Endothelial cell of umbilical vein (primary cell): ENCODE results near the gene DOCK6. TPM values are rescaled to one million over a fixed set of nuclear protein-coding genes. Genes with fewer than 3 reads are reported as not detected.

Experiments used
- BruUV-seq: library from RNA; stranded (reverse); fragments of 400-500 nt; replicated peaks from 2 replicates; lab custom pipeline; 2021; lab: Mats Ljungman, UMichigan
- CTCF ChIA-PET: fragments of 300-600, 350-600 bp; sonication (Branson Sonifier 250); formaldehyde crosslinking; loops from one replicate; lab custom pipeline; 2021; ENCODE audit warnings: antibody characterized with exemption, inconsistent platforms; lab: Charles Lee
- POLR2A ChIA-PET: fragments of 300-600, 350-600 bp; sonication (Branson Sonifier 250); formaldehyde crosslinking; loops from one replicate; lab custom pipeline; 2021; ENCODE audit warnings: antibody characterized with exemption, inconsistent platforms; lab: Charles Lee
- DNase-seq: peaks from one replicate; pipeline ENCODE4 v3.0.0-alpha.2; 2011; ENCODE audit warnings: low read depth, low spot score
- FAIRE-seq: peaks from 2 replicates; lab custom pipeline; 2011; peaks lifted over from hg19 to GRCh38; lab: Jason Lieb, UNC
- H2AFZ ChIP-seq: 2 replicates; pipeline ENCODE4 v1.6.0; 2012; ENCODE audit warnings: low read depth, low read length, control low read depth, inconsistent platforms
- H3K27ac ChIP-seq: 2 replicates; pipeline ENCODE4 v1.5.1; 2011; ENCODE audit warnings: low read depth, mild to moderate bottlenecking, control low read depth, low read length, moderate library complexity; ENCODE audit not compliant: insufficient read depth
- H3K27me3 ChIP-seq, 2 experiments: 2 replicates each; pipeline versions ENCODE4 v1.6.0 to v1.6.1; 2011; ENCODE audit warnings: low read length in 2 of 2, mixed read lengths in 1 of 2; ENCODE audit not compliant: control insufficient read depth in 2 of 2, insufficient read depth in 2 of 2
- H3K36me3 ChIP-seq, 2 experiments: 2 replicates in 1 of 2; 3 replicates in 1 of 2; pipeline ENCODE4 v1.5.1; 2011; ENCODE audit warnings: low read length in 2 of 2, mild to moderate bottlenecking in 1 of 2, moderate library complexity in 1 of 2; ENCODE audit not compliant: control insufficient read depth in 2 of 2, insufficient read depth in 2 of 2; ENCODE audit errors: extremely low read depth in 1 of 2
- H3K4me1 ChIP-seq: 3 replicates; pipeline ENCODE4 v1.5.1; 2011; ENCODE audit warnings: mild to moderate bottlenecking, low read length; ENCODE audit not compliant: control insufficient read depth, insufficient read depth; ENCODE audit errors: extremely low read depth
- H3K4me2 ChIP-seq: 2 replicates; pipeline ENCODE4 v1.6.1; 2011; ENCODE audit warnings: low read length, control low read depth, mixed read lengths; ENCODE audit not compliant: insufficient read depth
- H3K4me3 ChIP-seq, 3 experiments: fragments of 200-600 bp in 1 of 3; sonication (generic), shearing (Covaris generic) in 1 of 3; replicated peaks in 1 of 3; 2 replicates each; pipeline ENCODE4 v1.5.1; 2011 to 2016; ENCODE audit warnings: control low read depth in 3 of 3, low read length in 3 of 3, mild to moderate bottlenecking in 2 of 3, inconsistent platforms in 1 of 3, low read depth in 1 of 3, moderate library complexity in 1 of 3; ENCODE audit not compliant: insufficient read depth in 1 of 3
- H3K79me2 ChIP-seq: 2 replicates; pipeline ENCODE4 v1.6.0; 2012; ENCODE audit warnings: low read length, inconsistent platforms; ENCODE audit not compliant: control insufficient read depth, insufficient read depth
- H3K9ac ChIP-seq: replicated peaks from 2 replicates; pipeline ENCODE3; 2011; ENCODE audit warnings: low read length, control low read depth; ENCODE audit not compliant: insufficient read depth; ENCODE audit errors: extremely low read depth
- H3K9me1 ChIP-seq: replicated peaks from 3 replicates; pipeline ENCODE4 v1.6.0; 2011; ENCODE audit warnings: mild to moderate bottlenecking, low read length; ENCODE audit not compliant: control insufficient read depth, insufficient read depth; ENCODE audit errors: extremely low read depth
- H3K9me3 ChIP-seq: replicated peaks from 2 replicates; pipeline ENCODE4 v1.5.1; 2012; ENCODE audit warnings: low read length, inconsistent platforms; ENCODE audit not compliant: control insufficient read depth, insufficient read depth
- H4K20me1 ChIP-seq: replicated peaks from 2 replicates; pipeline ENCODE3; 2011; ENCODE audit warnings: mild to moderate bottlenecking, low read length; ENCODE audit not compliant: control insufficient read depth, insufficient read depth; ENCODE audit errors: extremely low read depth
- EZH2 ChIP-seq: IDR thresholded peaks from 2 replicates; pipeline ENCODE4 v1.6.1; 2012; ENCODE audit warnings: borderline replicate concordance, low read depth, mild to moderate bottlenecking, moderate library complexity, low read length, inconsistent platforms; ENCODE audit not compliant: severe bottlenecking
- FOS ChIP-seq: IDR thresholded peaks from 2 replicates; pipeline ENCODE4 v1.6.1; 2011; ENCODE audit warnings: mild to moderate bottlenecking, low read length, moderate library complexity, borderline replicate concordance; ENCODE audit not compliant: insufficient read depth
- GATA2 ChIP-seq: IDR thresholded peaks from 2 replicates; pipeline ENCODE4 v1.7.0; 2011; ENCODE audit warnings: low read depth, mild to moderate bottlenecking, moderate library complexity, mixed read lengths, low read length; ENCODE audit not compliant: insufficient read length, insufficient read depth
- JUN ChIP-seq: IDR thresholded peaks from 2 replicates; pipeline ENCODE4 v1.6.1; 2011; ENCODE audit warnings: borderline replicate concordance, low read depth; ENCODE audit not compliant: insufficient read length, insufficient read depth
- MYC ChIP-seq: IDR thresholded peaks from one replicate; pipeline ENCODE4 v1.6.1; 2011; ENCODE audit warnings: mild to moderate bottlenecking, low read depth, low read length
- POLR2A ChIP-seq: IDR thresholded peaks from 2 replicates; pipeline ENCODE4 v1.6.1; 2012; ENCODE audit warnings: low read depth, mild to moderate bottlenecking, control low read depth, low read length
- POLR2AphosphoS5 ChIP-seq: IDR thresholded peaks from 2 replicates; pipeline ENCODE4 v1.6.1; 2012; ENCODE audit warnings: low read depth, mild to moderate bottlenecking, control low read depth, low read length, moderate library complexity; ENCODE audit not compliant: insufficient read depth
- dilution Hi-C: fragments of 300-500 bp; cut with MboI; formaldehyde crosslinking; loops from one replicate; pipeline ENCODE4 v1.15.0; 2019; ENCODE audit warnings: low sequenced_read_pairs; ENCODE audit not compliant: extremely low pct_ligation_motif_present
- intact Hi-C: fragments of 100-400 bp; cut with micrococcal nuclease; formaldehyde crosslinking; loops from one replicate; pipeline ENCODE4 v1.10.0; 2022
- polyA plus RNA-seq, 4 experiments: library from polyadenylated mRNA; depleted of rRNA in 3 of 4; stranded (reverse) in 3 of 4; unstranded in 1 of 4; fragments of >200 nt; gene quantifications; 2 replicates each; pipeline versions ENCODE4 v1.2.1 to v1.2.3, GENCODE V29; 2011 to 2012; ENCODE audit warnings: missing spikeins in 1 of 4
- total RNA-seq: library from RNA; stranded (reverse); gene quantifications from 2 replicates; pipeline ENCODE4 v1.2.3, GENCODE V29; 2021
- TF ChIP-seq, protein P1 (sequence below): IDR thresholded peaks from 2 replicates; pipeline ENCODE4 v1.6.1; 2011; ENCODE audit not compliant: insufficient read depth, insufficient read length
- TF ChIP-seq, protein P2 (sequence below), 2 donors: IDR thresholded peaks; 1 replicate in 1 of 2; 2 replicates in 1 of 2; pipeline ENCODE4 v1.5.1; 2011; ENCODE audit warnings: low read length in 2 of 2, mild to moderate bottlenecking in 2 of 2, moderate library complexity in 2 of 2, control low read depth in 1 of 2, inconsistent platforms in 1 of 2, low read depth in 1 of 2; ENCODE audit not compliant: insufficient read depth in 1 of 2; ENCODE audit errors: extremely low read depth in 1 of 2

DOCK6 gene
- total and polyA plus RNA-seq, 2 donors (not counting 3 experiments of a cell fraction or from before 2014, with no cell fraction given) = 126 to 334 TPM

DNA sequence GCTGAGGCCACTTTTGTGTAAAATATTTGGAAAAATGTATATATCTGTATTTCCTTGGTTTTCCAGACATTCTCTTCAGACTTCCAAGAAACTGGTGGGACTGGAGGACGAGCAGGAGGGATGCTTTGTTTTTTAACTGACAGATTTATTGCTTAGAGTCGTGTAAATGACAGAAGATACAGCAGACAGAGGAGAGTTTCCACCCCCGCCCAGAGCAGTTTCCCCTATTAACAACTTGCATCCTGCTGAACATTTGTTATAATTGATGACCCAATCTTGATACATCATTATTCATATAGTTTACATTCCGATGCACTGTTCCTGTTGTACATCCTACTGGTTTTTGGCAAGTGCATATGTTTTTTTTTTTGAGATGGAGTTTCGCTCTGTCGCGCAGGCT is 7.1 kb upstream of the DOCK6 start:
- no peak overlapping the region for H2AFZ ChIP-seq
- FAIRE-seq (no peak), DNase-seq (peak; percentile 93)
- H3K4me2 ChIP-seq = peak overlapping the region; percentile 82
- TSS peak; percentile 65 for BruUV-seq
- CTCF ChIA-PET = interaction anchor here (0.7 to 1.8 kb wide), 3 partner anchors 12 to 26 kb away, joined by 3 to 4 read pairs (median 4); no protein-coding TSS in a partner anchor
- intact Hi-C loops = loop anchor here (1.0 to 2.0 kb wide), 4 partner anchors 17 to 127 kb away; no protein-coding TSS in a partner anchor
- TF ChIP-seq, protein P1, sequence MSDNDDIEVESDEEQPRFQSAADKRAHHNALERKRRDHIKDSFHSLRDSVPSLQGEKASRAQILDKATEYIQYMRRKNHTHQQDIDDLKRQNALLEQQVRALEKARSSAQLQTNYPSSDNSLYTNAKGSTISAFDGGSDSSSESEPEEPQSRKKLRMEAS = no peak
- peak; percentile 30 for TF ChIP-seq FOS
- no peaks in the 10 kb centered on the region for H3K9me3 ChIP-seq
- peak overlapping the region in 1 of 3 experiments; percentile 0 for H3K4me3 ChIP-seq
- H4K20me1 ChIP-seq = no peaks in the 10 kb centered on the region
- H3K4me1 ChIP-seq = peaks cover 44% of the 10 kb centered on the region
- H3K27ac ChIP-seq = peak overlapping the region; percentile 99
- H3K9ac ChIP-seq = peak overlapping the region; percentile 98
- no peaks in the 10 kb centered on the region for H3K9me1 ChIP-seq
- no peaks in the 10 kb centered on the region for H3K79me2 ChIP-seq
- H3K36me3 ChIP-seq = no peaks in the 10 kb centered on the region
- H3K27me3 ChIP-seq = no peaks in the 10 kb centered on the region
- POLR2A ChIA-PET = no interaction called here
- dilution Hi-C loops = no loop called here

DNA sequence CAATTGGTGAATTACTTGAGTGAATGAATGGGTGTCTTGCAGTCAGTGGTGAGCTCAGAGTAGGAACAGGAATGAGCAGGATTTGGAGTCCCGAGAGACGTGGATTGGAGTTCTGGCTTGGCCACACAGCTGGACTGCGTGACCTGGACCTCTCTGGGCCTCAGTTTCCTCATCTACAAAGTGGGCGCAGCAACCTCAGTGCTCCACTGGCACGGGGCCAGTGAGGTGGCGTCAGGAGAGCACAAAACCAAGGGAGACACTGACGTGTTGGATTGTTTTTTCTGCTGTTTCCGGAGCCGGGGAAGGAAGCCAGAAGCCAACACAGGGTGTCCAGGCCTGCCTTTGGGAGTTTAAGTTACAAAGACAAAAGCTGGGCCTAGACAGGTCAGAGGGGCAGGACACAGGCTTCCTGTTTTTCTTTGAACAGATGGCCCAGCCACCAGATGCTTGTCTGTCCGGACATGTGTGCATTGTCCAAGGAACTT is 6.5 kb upstream of the DOCK6 start:
- TF ChIP-seq GATA2 (peak; percentile 93), MYC (no peak), FOS (peak; percentile 65), POLR2AphosphoS5 (peak; percentile 96), EZH2 (no peak), POLR2A (peak; percentile 89), JUN (peak; percentile 81)
- TF ChIP-seq, protein P2, sequence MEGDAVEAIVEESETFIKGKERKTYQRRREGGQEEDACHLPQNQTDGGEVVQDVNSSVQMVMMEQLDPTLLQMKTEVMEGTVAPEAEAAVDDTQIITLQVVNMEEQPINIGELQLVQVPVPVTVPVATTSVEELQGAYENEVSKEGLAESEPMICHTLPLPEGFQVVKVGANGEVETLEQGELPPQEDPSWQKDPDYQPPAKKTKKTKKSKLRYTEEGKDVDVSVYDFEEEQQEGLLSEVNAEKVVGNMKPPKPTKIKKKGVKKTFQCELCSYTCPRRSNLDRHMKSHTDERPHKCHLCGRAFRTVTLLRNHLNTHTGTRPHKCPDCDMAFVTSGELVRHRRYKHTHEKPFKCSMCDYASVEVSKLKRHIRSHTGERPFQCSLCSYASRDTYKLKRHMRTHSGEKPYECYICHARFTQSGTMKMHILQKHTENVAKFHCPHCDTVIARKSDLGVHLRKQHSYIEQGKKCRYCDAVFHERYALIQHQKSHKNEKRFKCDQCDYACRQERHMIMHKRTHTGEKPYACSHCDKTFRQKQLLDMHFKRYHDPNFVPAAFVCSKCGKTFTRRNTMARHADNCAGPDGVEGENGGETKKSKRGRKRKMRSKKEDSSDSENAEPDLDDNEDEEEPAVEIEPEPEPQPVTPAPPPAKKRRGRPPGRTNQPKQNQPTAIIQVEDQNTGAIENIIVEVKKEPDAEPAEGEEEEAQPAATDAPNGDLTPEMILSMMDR (IDR thresholded peaks at IDR 0.05; ENCODE audit: extremely low read depth in 1 of 2, insufficient read depth in 1 of 2, low read depth in 1 of 2, low read length in 2 of 2) = no peak
- TF ChIP-seq, protein P1 = peak; percentile 26
- H3K27ac ChIP-seq = peak overlapping the region; percentile 99

More for the DNA sequence above, 6.5 kb upstream of the DOCK6 start:
- no peaks in the 10 kb centered on the region for H3K27me3 ChIP-seq
- no peak overlapping the region for H2AFZ ChIP-seq
- H3K36me3 ChIP-seq = no peaks in the 10 kb centered on the region
- peak overlapping the region; percentile 98 for H3K9ac ChIP-seq
- dilution Hi-C loops = no loop called here
- FAIRE-seq (peak; percentile 99), DNase-seq (peak; percentile 100)
- no TSS peak for BruUV-seq
- no peak overlapping the region for H3K4me3 ChIP-seq
- no peaks in the 10 kb centered on the region for H4K20me1 ChIP-seq
- no peaks in the 10 kb centered on the region for H3K79me2 ChIP-seq
- ChIA-PET POLR2A (no interaction called here), CTCF (interaction anchor here (0.7 to 1.8 kb wide), 3 partner anchors 12 to 25 kb away, joined by 3 to 4 read pairs (median 4); no protein-coding TSS in a partner anchor)
- peak overlapping the region; percentile 82 for H3K4me2 ChIP-seq
- intact Hi-C loops = loop anchor here (1.0 to 2.0 kb wide), 4 partner anchors 17 to 126 kb away; no protein-coding TSS in a partner anchor
- H3K9me3 ChIP-seq = no peaks in the 10 kb centered on the region
- no peaks in the 10 kb centered on the region for H3K9me1 ChIP-seq
- H3K4me1 ChIP-seq = peaks cover 47% of the 10 kb centered on the region
